ENCODE results near the gene GZMM.

GRCh38 chr19:597406-598315 lies 53.8 kb downstream of the GZMM start:
- no peak for TF ChIP-seq EZH2 (IDR thresholded peaks at IDR 0.05; ENCODE audit: insufficient read depth, poor library complexity, severe bottlenecking)
- TF ChIP-seq EZH2phosphoT487 (IDR thresholded peaks at IDR 0.05; ENCODE audit: insufficient read depth, low read depth) = no peak
